Gastrocnemius medialis (tissue), 4 donors: ENCODE results near the gene MRTFA.
"Not testable (repeated sequence)": the region's sequence is repeated elsewhere in the genome, so short reads cannot be mapped to it uniquely, and the experiment has no call there.

ENCODE experiments used
- POLR2A ChIP-seq, 2 donors: fragments of 450-650 bp; IDR thresholded peaks; one replicate each; pipeline ENCODE4 v1.6.1; 2017; ENCODE audit warnings: antibody characterized with exemption in 2 of 2, mild to moderate bottlenecking in 2 of 2, moderate library complexity in 2 of 2
- TF ChIP-seq, protein P1 (sequence below), 5 experiments: fragments of 450-650 bp in 3 of 5; fragments of 200-600 bp in 2 of 5; sonication (generic) in 2 of 5; IDR thresholded peaks in 4 of 5; conservative IDR thresholded peaks in 1 of 5; 1 replicate in 4 of 5; 2 replicates in 1 of 5; pipeline ENCODE4 v1.5.1; 2016 to 2019; ENCODE audit warnings: antibody characterized with exemption in 5 of 5, mild to moderate bottlenecking in 3 of 5, moderate library complexity in 3 of 5

- TF ChIP-seq POLR2A (IDR thresholded peaks at IDR 0.05) = not testable (repeated sequence)
- TF ChIP-seq, protein P1, sequence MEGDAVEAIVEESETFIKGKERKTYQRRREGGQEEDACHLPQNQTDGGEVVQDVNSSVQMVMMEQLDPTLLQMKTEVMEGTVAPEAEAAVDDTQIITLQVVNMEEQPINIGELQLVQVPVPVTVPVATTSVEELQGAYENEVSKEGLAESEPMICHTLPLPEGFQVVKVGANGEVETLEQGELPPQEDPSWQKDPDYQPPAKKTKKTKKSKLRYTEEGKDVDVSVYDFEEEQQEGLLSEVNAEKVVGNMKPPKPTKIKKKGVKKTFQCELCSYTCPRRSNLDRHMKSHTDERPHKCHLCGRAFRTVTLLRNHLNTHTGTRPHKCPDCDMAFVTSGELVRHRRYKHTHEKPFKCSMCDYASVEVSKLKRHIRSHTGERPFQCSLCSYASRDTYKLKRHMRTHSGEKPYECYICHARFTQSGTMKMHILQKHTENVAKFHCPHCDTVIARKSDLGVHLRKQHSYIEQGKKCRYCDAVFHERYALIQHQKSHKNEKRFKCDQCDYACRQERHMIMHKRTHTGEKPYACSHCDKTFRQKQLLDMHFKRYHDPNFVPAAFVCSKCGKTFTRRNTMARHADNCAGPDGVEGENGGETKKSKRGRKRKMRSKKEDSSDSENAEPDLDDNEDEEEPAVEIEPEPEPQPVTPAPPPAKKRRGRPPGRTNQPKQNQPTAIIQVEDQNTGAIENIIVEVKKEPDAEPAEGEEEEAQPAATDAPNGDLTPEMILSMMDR (IDR thresholded peaks at IDR 0.05 in 4 of 5, conservative IDR thresholded peaks at IDR 0.05 in 1 of 5) = not testable (repeated sequence)
Measured at GRCh38 chr22:40530391-40530790, 106.1 kb downstream of the MRTFA start.
